T1000 (cell line): ENCODE measurements around the gene TCAF2.
"Not testable (repeated sequence)": the region's sequence is repeated elsewhere in the genome, so short reads cannot be mapped to it uniquely, and the experiment has no call there.

ENCODE experiments used
- DNase-seq: peaks from one replicate; lab custom pipeline; 2025; ENCODE audit warnings: mixed read lengths; lab: John Stamatoyannopoulos, UW

The TCAF2 gene

DNA sequence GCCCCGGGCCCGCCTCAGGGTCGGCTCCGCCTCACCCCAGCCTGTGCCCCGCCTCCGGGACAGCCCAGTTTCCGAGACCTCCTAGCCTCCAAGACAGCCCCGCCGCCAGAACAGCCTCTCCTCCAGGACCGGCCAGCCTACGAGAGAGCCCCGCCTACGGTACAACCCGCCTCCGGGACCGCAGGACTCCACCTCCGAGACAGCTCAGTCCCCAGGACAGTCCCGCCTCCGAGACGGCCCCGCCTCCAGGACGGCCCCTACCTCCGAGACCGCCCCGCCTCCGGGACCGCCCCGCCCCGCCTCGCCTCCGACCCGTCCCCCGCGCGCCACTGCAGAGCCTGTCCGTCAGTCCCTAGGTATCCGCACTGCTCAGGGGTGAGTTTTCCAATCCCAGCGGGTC, at the start of gene TCAF2:
Gene TCAF2, plus strand, starts transcription at position 329 of the 400 bp plus-strand sequence.
- not testable (repeated sequence) for DNase-seq

DNA sequence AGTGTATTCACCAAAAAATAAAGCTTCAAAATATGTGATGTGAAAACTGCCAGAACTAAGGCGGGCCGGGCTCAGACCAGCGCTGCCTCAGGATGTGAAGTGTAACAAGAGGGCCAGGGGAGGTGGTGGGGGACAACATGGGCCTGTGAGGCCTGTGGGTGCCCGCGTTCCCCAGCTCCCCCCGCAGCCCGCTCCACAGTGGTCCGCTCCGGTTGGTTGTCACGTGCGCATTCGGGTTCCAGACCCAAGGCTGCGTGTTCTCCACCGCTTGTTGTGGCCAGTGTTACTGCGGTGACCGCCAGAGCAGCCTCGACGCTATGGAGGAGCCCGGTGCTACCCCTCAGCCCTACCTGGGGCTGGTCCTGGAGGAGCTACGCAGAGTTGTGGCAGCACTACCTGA, 49.3 kb upstream of the TCAF2 start, which contains the start of gene CTAGE15:
Gene CTAGE15, plus strand, starts transcription at position 301 of the 400 bp plus-strand sequence. Its CDS starts 17 bp downstream, at position 318.
- not testable (repeated sequence) for DNase-seq

DNA sequence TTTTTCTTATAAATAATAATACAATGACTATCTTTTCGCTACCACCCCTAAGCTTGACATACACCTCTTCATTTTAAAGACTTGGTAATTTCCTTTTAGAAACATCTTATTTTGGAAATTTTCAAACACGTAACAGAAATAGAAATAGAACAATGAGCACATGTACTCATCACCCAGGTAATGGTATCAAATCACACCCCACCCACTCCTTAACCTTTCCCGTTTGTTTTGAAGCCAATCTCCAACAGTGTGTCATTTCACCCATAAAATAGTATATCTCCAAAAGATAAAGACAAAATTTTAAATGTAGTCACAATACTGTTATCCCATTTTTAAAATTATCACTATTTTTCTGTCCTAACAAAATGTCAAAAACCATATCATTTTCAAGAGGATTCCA, 32.6 kb upstream of the TCAF2 start:
- DNase-seq: not testable (repeated sequence)

DNA sequence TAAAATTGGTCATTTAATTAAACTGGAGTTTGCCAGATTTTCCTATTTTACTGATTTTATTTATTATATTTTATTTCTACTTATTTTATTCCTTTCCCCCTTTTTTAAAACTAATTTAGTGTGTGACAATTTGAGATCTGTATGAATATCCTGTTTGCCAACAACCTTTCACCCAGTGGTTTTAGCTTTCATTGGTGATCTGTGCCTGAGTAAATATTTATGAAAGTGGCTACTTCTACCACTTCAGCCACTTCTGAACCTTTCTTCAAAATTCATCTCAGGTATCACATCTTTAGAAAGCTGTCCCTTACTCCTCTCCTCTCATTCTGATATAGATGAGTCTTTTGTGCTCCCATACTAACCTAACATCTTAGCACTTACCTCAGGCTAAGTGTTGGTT, 30.9 kb upstream of the TCAF2 start:
- not testable (repeated sequence) for DNase-seq

DNA sequence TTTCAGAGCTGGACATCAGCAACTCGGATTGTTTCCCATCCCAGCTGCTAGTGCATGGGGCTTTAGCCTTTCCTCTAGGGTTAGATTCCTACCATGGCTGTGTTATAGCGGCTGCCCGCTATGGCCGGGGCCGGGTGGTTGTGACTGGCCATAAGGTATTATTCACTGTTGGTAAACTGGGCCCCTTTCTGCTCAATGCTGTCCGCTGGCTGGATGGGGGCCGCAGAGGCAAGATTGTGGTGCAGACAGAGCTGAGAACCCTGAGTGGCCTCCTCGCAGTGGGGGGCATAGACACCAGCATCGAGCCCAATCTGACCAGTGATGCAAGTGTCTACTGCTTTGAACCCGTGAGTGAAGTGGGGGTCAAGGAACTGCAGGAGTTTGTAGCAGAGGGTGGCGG, 22.7 kb upstream of the TCAF2 start:
- not testable (repeated sequence) for DNase-seq

DNA sequence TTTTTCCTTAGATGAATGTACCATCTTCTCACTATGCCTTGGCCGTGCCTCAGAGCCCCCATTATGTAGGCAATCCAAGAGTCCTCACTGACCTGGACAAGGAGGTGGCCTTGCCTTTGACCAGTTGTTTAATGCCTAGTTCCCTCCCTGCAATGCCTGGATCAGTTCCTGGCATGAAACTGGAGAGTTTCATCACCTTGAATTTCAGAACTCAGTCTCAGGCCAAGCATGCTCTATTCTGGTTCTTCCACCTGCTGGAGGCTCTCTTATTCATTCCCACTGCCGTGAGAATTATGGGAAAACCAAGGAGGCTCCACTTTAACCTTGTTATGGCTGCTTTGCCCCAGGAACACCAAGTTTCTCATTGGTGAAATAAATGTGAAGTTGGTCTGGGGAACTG, 17.2 kb upstream of the TCAF2 start:
- not testable (repeated sequence) for DNase-seq

DNA sequence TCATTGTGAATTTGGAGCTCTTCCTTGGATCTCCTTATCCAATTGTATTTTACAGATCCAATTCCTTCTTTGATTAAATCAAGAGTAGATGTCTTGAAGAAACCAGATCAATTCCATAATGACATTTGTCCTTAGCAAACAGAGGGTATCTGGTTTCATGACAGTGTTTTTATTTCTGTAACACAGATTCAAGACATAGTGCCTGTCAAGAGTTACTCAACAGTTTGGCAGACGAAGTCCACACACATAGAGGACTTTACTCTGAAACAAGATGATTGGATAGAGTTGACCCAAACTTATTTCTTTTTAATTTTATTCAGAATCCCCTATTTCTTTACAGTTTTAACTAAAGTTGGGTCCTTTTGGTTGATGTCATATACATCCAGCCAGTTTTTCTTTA, 14.7 kb upstream of the TCAF2 start:
- not testable (repeated sequence) for DNase-seq

DNA sequence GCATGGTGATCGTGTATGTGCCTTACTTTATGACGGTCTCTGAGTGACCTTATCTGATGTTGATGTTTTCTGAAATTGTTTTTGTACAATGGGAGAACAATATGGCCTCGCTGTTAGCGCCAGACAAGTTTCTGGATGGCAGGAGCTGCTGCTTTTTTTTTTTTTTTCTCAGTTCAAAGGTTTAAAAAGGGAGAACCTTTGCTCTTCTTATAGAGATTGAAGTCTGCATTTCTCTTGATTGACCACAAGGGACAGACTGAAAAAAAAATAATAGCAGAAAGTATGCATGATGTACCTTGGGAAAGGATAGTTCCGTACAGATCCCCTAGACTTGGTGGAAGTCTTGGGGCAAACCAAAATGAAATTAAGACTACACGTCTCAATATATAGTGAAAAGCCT, 5.2 kb upstream of the TCAF2 start:
- not testable (repeated sequence) for DNase-seq

DNA sequence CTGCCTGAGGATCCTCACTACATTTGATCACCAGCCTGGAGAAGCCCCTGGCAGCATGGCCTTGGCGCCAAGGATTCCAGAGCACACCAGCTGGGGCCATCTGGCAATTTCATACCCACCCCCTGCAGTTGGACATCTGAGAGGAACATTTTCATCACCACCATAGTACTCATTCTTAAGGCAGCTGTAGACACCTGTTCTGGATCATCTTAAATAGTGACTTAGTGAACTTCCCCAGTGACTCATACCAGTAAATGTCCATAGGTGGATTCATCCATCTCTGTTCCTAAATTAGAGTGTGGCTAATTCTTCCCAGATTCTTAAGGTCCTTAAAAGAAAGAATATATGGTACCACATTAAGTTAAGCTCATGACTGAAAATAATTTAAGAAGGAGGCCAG, 3.6 kb upstream of the TCAF2 start:
- DNase-seq: not testable (repeated sequence)

DNA sequence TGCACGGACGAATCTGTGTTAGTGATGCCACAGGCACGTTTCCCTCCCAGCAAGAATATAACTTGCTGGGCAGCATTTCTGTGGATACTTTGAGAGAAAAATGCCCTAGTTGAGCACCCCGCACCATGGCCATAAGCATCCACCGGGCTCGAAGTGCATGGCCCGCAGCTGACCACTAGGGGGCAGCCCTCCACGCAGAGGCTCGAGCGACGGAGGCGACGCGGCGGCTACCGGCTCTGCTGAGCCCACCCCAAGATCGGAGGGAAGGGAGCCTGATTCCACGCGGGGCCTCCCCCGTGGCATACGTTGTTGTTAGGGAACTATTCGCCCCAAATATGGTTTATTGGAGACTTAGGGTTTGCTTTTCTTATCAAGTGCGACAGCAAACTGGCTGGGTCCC, 716 bp upstream of the TCAF2 start:
- not testable (repeated sequence) for DNase-seq

DNA sequence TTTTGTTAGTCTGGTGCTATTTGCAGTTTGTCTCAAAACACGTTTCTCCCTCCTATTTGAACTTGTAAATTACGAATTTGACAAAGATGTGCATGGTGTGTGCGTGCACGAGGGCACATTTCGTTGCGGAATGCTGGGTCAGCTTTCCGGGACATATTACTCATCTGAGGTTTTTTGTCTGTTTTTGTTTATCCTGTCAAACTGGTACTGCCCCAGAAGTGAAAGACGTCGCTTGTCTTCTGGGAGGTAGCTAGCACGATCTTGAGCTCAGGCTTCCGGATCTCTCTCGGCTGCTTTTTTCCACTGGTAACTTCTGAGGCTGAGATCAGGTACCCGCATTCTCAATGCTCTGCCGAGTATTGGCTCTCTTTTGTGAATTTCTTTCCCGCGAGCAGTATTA, 401 bp downstream of the TCAF2 start:
- DNase-seq: not testable (repeated sequence)

DNA sequence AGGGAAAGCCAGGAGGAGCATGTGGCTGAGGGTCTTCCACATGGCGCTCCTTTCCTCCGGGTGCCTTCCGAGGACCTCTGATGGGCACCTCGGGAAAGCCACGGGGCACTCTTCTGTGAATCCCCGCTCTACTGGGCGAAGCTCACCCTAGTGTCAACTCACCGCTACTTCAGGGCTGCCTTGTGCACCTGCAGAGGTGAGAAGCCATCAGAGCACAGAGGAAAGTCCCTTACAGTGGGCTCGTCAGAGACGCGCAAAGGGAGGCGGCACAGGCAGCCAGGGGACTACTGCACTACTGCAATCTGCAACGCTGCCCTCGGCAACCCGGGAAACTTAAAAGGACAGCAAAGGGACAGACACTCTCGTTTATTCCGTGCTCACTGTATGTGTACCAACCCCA, 1.4 kb downstream of the TCAF2 start:
- not testable (repeated sequence) for DNase-seq

DNA sequence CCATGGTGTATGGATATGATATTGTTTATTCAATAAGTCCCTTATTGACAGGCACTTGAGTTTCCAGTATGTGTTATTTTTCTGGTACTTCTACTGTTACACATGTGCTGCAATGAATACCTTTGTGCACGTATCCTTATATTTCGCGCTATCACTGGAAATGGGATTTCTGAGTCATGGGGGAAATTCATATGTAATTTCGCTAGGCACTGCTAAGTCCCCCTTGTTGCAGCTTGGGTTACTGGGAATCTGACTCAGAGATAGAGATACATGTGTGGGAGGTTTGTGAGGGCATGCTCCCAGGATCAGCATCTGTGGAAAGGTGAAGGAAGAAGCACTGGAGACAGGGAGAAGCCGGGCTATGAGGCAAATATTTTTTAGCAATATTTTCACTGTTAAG, 9.9 kb downstream of the TCAF2 start:
- DNase-seq: not testable (repeated sequence)

DNA sequence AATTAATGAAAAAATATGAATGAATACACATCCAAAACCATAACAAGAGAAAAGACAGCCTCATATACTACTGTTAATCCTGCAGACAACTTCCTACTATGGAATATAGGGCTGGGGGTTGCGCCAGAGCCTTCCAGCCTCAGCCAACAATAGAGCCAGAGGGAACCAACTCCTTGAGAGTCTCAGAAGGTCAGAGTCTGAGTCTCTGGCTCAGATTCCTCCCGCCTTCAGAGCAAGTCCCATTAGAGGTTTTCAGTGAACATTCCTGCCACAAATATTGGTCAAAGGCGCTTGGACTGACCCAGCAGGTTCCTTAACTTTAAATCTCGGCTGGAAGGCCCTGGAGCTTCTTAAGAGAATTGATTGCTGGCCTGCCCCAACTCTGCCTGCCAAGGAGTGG, 11.7 kb downstream of the TCAF2 start:
- DNase-seq: not testable (repeated sequence)

DNA sequence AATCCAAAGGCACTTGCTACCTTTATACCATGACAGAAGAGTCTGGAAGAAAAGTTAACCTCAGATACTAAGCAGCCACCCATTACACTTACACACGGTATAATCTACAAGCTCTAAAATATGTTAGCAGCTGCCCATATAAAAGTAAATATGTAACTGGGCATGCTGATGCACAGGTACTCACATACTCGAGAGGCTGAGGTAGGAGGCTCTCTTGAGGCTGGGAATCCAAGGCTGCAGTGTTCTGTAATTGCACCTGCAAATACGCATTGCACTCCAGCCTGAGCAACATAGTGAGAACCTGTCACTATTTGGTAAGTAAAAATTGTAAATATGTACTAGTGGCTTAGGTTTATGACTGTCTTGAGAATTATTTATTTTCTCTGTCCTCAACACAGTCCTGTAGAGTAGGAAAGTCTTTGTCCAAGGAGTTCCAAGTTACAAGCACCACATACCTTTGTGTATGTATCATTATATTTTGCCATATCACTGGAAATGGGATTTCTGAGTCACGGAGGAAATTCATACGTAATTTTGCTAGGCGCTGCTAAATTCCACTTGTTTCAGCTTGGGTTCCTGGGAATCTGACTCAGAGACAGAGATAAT, 12.3 kb downstream of the TCAF2 start:
- DNase-seq: not testable (repeated sequence)

DNA sequence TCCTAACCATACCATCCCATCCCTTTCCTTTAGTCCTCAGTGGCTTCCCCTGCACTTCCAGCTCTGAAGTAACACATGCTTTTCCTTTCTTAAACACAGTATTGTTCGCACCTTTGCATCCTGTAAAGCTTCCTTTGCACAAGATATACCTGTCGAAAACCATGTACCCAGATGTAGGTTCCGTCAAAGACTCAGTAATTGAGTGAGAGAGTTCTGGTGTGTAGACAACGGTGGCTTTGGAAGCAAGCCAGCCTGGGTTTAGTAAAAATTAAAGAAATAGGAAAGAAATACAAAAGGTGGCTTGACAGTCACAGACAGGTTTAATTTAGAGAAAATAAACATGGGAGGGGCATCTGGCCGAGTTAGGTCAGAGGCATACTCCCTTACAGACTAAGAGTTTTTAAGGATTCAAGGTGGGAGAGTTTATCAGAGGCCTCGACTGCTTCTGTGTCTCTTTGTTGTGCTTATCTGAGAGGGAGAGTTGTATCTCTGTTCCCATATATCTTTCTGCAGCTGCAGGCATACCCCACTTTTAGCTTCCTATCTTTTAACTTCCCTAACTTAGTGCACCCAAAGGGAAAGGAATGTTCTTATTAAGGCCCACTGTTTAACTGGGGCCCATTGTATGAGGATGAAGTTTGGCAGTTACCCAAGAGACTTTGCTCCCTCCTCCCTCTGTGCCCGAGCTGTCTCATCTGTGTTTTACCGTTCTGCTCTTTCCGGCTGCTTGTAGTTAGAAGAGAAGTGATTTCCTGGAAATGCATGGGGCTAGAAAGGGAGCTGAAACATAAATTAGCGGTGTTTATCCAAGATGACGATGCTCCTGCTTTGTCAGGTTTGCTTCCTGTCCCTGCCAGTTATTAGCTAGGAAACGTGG, 14.8 kb downstream of the TCAF2 start:
- DNase-seq: not testable (repeated sequence)

DNA sequence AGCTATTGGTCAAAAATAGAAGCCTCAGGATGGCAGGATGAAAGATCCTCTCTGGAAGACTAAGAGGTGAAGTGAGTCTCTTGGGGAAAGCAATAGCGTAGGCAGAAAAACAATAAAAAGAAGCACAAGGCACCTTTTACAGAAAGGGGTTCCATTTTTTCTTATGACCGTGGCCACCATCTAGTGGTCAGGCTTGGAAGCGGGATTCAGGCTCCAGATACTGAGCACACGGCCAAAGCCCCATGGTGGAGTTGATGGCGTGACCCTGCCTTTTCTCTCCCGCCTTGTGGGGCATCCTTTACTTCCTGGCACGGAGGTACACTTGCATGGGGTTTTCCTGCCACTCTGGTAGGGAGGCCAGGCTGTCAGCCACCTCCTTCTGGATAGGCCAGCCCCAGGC, 18.6 kb downstream of the TCAF2 start:
- DNase-seq: not testable (repeated sequence)

DNA sequence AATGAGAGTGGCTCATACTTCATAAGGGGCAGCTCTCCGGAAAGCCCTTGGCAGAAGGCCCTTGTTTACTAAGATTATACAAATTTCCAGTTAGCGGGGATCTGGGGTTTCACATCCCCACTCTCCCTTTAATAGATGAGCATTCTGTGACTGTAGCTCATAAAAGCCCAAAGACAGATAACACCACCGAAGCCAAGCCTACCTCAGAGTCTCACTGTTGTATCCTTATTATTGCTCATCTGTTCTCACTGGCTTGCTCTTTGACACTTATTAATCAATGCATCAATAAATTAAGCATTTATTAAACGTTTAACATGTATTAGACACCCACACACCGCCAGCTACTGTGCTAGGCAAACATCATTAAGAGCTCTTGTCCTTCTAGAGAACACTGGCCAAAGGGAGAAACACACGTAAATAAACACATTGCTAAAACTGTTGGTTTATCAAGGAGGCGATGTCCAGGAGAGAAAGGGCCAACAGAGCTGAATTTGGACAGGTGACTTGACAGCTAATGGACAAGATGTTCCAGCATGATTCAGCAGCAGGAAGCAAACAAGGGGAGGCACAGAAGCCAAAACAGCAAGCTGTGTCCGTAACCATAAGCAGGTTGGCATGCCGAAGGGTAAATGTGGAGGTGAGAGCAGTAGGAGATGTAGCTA, 19.9 kb downstream of the TCAF2 start:
- DNase-seq: not testable (repeated sequence)

DNA sequence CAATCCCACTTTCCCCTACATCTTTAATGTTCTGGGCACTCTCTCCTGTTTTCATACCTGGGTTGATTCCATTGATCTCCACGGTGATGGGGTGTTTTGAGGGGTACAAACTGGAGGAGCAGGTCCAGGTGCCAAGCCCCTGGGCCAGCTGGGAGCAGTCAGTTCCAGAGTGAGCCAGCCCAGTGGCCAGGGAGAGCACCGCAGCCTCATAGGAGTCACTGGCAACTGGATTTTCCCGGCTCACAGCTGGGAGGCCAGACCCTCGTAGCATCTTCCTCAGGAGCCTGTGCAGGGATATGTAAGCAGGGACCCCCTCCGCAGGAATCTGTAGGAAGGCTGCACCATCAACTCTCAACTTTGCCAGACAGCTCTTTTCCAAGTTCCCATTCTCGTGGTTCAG, 25.8 kb downstream of the TCAF2 start:
- not testable (repeated sequence) for DNase-seq

DNA sequence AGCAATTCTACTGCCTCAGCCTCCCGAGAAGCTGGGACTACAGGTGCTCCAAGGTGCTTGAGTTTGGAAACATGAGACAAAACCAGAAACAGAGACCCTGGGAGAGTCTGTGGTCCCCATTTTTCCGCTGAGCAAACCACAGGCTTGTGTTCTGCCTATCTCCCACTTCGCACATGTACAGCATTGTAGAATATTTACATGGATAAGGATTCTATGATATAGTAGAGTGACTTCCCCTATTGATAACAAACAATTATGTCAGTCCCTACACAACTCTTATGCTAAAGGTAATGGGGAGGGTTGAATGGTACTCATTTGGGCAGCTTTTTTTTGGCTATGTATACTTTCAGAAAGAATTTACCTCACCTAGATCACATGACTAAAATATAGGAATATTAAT, 29.1 kb downstream of the TCAF2 start:
- not testable (repeated sequence) for DNase-seq

DNA sequence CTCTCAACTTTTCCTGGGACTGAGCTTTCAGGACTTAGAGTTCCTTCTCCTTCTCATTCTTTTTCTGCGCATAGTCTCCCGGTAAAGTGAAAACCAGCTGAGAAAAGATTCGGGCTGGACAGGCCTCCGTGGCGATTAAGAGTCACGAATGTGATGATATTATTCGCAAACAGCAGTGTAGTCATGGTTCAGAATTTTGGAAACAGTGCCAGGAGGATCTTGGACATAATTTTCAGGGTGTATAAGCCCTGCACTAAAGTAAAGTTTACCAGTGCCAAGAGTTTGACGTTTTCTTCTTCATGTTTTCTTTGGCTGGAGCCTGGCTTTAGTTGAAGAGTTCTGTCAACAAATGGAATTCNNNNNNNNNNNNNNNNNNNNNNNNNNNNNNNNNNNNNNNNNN, 29.7 kb downstream of the TCAF2 start:
- DNase-seq: not testable (repeated sequence)
